Stimulated activated CD4-positive, alpha-beta T cell treated with anti-CD3 and anti-CD28 coated beads, TNF-alpha, amount 100 ng/mL, for 4 hours (primary cell): ENCODE measurements around the gene RASL11A.
"Not testable (repeated sequence)": the region's sequence is repeated elsewhere in the genome, so short reads cannot be mapped to it uniquely, and the experiment has no call there.

Experiments used
- DNase-seq, 3 experiments: peaks; one replicate each; pipeline ENCODE4 v3.0.0-alpha.2; 2020; ENCODE audit warnings: low read depth in 3 of 3

The RASL11A gene, protein sequence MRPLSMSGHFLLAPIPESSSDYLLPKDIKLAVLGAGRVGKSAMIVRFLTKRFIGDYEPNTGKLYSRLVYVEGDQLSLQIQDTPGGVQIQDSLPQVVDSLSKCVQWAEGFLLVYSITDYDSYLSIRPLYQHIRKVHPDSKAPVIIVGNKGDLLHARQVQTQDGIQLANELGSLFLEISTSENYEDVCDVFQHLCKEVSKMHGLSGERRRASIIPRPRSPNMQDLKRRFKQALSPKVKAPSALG

GRCh38 chr13:27270594-27271520 is at the start of gene RASL11A:
Gene RASL11A, plus strand, starts transcription at chr13:27270830. Its CDS starts 115 bp downstream, at chr13:27270945.
- DNase-seq: peak; percentile 49 to 69 (median 58)

DNA sequence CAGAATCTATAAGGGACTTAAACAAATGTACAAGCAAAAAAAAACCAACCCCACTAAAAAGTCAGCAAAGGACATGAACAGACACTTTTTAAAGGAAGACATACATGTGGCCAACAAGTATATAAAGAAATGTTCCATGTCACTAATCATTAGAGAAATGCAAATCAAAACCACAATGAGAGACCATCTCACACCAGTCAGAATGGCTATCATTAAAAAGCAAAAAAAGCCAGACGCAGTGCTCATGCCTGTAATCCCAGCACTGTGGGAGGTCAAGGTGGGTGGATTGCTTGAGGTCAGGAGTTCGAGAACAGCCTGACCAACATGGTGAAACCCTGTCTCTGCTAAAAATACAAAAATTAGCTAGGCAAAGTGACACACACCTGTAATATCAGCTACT is 48.5 kb upstream of the RASL11A start:
- DNase-seq: not testable (repeated sequence)

GRCh38 chr13:27226991-27227390 is 43.6 kb upstream of the RASL11A start:
- DNase-seq: no peak

GRCh38 chr13:27228131-27228530 is 42.5 kb upstream of the RASL11A start:
- no peak for DNase-seq

GRCh38 chr13:27229642-27230041 is 41.0 kb upstream of the RASL11A start:
- DNase-seq: no peak

DNA sequence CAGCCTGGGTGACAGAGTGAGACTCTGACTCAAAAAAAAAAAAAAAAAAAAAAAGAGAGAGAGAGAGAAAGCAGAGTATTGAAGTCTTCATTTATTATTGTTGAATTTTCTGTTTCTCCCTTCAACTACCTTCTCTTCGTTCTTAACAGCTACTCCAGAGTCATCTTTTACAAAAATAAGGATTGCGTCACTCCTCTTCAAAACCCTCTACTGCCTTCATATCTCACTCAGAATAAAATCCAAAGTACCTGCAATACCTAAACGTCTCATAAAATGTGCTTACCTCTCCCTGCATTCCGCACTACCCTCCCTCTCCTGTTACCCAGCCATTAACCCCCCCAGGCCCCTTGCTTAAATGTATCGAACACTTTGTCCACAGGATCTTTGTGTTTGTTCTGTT is 36.7 kb upstream of the RASL11A start:
- DNase-seq: no peak

GRCh38 chr13:27236478-27236877 is 34.2 kb upstream of the RASL11A start:
- no peak for DNase-seq

GRCh38 chr13:27242702-27243101 is 27.9 kb upstream of the RASL11A start:
- no peak for DNase-seq

DNA sequence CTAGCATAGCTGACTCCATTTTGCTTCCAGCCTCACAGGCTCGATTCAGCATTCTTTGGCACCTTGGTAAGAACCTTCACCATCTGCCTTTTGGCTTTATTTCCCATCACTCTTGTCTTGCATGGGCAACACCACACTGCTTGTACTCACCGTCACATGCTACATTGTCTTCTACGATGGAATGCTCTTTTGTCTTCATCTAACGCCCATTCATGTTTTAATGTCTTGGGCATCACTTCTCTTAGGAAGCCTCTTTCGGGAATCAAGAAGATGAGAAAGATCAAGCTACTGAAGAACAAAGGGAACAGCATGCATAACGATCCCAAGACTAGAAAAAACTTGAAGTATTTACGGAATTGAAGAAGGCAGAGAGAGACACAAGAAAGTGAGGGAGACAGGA is 25.0 kb upstream of the RASL11A start:
- DNase-seq: no peak

GRCh38 chr13:27250833-27251165 is 19.8 kb upstream of the RASL11A start:
- no peak for DNase-seq

DNA sequence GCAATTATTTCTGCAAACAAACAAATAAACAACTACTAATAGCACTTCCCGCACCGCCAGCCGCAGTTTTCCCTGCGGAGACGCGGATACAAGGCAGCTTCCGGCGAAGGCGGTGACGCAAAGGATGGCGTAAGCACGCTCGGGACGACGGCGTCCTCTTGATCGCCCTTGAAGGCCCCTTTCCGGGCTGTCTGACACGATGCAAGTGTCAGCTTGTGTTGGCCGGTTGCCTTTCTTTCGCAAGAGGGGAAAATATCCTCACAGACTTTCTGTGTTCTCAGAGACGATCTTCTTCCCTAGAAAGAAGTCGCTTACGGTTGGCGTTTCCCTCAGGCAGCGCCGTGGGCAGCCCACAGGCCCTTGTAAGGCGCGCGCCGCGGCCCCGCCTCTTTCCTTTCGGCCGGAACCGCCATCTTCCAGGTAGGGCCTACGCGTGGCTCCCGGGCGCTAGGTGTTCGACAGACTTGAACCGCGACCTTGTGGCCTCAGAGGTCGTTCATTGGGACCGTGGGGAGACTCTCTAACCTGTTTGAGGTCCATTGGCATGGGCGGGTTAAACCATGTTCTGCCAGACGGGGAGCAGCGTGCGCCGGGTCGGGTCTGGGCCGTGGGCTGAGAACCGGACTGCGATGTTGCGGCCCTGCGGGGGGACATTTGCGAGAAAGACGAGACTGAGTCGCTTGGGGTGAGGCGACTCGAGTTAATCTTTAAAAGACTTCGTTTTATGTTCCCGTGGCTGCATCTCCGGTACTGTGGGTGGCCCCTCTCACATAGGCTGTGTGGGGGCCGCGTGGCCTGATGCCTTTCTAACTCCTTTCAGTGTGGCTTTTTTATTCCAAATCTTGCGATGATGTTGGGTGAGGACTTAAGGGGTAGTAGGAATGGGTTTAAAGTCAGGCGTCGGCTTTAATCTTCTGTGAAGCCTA is 19.2 kb upstream of the RASL11A start, which contains the start of gene RPL21:
TSS of gene RPL21 (plus strand) at position 393 of the 926 bp plus-strand sequence. CDS start 2,219 bp downstream, outside the sequence.
- peak; percentile 82 to 88 (median 85) for DNase-seq

DNA sequence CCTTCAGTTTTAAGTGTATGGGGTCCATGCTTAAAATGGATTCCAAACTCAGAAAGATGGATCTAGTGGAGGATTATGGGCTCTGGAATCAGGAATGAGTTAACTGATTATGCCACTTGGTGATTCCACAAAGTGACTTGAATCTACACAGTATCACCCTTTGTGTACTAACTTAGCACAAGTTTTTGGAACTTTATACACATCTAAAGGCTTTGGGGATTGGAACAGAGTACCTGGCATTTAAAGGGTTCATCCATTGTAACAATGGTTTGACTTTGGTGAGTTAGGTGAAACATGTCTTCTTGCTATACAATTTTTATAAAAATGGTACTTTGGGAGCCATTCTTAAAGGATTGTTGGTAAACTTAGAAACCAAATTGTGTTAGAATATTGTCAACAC is 18.2 kb upstream of the RASL11A start:
- DNase-seq: no peak

- DNase-seq: no peak
These were observed 13.4 kb upstream of the RASL11A start for GRCh38 chr13:27257233-27257568.

- no peak for DNase-seq
These were observed 12.9 kb upstream of the RASL11A start for GRCh38 chr13:27257648-27258253.

DNA sequence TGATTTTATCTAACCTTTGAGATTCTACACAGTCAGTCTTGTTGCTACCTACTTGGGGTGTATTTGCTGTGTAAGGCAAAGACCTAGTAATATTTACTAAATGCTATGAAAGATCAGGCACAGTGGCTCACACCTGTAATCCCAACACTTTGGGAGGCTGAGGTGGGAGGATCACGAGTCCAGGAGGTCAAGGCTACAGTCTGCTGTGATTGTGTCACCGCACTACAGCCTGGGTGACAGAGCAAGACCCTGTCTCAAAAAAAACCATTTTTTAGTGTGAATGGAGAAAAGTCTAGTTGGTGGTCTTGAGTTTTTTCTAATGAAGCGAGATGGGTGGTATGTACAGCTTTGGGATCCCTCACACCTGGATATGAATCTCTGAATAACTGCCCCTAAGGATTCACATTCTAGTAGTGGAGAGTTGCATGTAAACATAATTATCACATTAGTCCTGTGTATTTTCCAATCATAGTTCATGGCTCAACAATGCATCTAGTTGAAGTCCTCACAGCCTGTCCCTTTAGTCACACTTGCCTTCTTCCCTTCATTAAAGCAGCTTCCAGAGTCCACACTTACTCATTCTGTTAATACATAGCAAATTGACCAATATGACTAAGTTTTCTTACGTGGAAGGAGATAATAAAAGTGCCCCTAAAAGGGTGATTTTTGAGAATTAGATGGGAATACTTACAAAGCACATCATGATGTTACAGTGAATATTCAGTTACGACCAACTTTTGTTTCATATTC is 11.8 kb upstream of the RASL11A start:
- no peak for DNase-seq

DNA sequence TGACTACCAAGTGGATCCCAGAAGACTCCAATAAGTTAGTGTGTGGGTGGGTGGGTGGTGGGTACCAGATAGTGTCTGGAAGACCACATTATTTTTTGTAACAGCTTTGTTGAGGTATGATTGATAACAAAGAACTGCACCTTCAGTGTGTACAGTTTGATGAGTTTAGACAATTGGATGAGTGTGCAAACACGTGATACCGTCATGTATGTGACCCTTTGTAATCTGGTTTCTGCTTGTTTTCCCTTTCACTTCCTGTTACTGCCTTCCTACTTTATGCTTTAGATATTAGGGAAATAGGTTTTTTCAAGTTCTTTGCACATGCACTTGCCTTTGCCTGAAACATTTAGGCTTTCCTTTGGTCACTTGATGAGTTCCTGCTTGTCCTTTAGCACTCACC is 10.8 kb upstream of the RASL11A start:
- no peak for DNase-seq

- DNase-seq: no peak
These were observed 9.2 kb upstream of the RASL11A start for GRCh38 chr13:27261396-27261795.

DNA sequence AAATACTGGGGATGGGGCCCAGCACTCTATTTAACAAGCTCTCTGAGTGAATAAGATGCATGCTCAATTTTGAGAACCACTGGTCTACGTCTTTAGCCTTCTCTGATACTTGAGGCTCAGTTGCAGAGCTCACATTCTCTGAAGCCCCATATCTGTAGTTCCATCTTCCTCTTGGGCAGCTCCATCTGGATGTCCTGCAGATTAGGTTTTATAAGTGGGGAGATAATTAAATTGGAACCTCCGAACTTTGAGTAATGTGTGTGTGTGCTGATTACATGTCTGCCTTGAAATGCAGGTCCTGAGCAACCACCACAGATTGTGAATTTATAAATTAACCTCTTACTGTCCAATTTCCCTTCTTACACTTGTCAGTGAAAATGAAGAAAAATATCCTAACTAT is 7.2 kb upstream of the RASL11A start:
- DNase-seq: no peak

GRCh38 chr13:27264181-27264580 is 6.4 kb upstream of the RASL11A start:
- DNase-seq: no peak

GRCh38 chr13:27264648-27265047 is 6.0 kb upstream of the RASL11A start:
- no peak for DNase-seq

GRCh38 chr13:27266917-27267316 is 3.7 kb upstream of the RASL11A start:
- no peak for DNase-seq
